ENCODE data around the gene PFKP.
"Not testable (repeated sequence)": the region's sequence is repeated elsewhere in the genome, so short reads cannot be mapped to it uniquely, and the experiment has no call there.

- not testable (repeated sequence) for TF ChIP-seq CTCF, POLR2A (IDR thresholded peaks at IDR 0.05)
Observed at GRCh38 chr10:3106328-3106727, 39.0 kb downstream of the PFKP start.

Measured in lower leg skin (tissue), 3 donors.